DMS153 (cell line): ENCODE measurements around the gene SNRNP25.
A peak's percentile ranks its signal among the peaks of the same experiment; 100 is the strongest.

Source experiments
- DNase-seq: peaks from one replicate; lab custom pipeline; 2025; lab: John Stamatoyannopoulos, UW

SNRNP25 gene

GRCh38 chr16:104355-104754 is 50.7 kb downstream of the SNRNP25 start:
- DNase-seq: no peak

- no peak for DNase-seq
Measured at GRCh38 chr16:104928-105327, 51.3 kb downstream of the SNRNP25 start.

GRCh38 chr16:105521-105920 is 51.9 kb downstream of the SNRNP25 start:
- DNase-seq: no peak

GRCh38 chr16:106623-107324 is 53.1 kb downstream of the SNRNP25 start:
- DNase-seq: peak; percentile 42
